HG03457 (cell line): ENCODE results near the gene KCNJ12.
"Not testable (repeated sequence)": the region's sequence is repeated elsewhere in the genome, so short reads cannot be mapped to it uniquely, and the experiment has no call there.

ENCODE experiments used
- ATAC-seq: cut with Tn5 transposase; IDR thresholded peaks from one replicate; pipeline ENCODE4 v1.9.1; 2021; ENCODE audit warnings: moderate number of reproducible peaks; ENCODE audit not compliant: unreplicated experiment

The KCNJ12 gene

GRCh38 chr17:21348926-21349261 is 27.3 kb upstream of the KCNJ12 start:
- not testable (repeated sequence) for ATAC-seq

DNA sequence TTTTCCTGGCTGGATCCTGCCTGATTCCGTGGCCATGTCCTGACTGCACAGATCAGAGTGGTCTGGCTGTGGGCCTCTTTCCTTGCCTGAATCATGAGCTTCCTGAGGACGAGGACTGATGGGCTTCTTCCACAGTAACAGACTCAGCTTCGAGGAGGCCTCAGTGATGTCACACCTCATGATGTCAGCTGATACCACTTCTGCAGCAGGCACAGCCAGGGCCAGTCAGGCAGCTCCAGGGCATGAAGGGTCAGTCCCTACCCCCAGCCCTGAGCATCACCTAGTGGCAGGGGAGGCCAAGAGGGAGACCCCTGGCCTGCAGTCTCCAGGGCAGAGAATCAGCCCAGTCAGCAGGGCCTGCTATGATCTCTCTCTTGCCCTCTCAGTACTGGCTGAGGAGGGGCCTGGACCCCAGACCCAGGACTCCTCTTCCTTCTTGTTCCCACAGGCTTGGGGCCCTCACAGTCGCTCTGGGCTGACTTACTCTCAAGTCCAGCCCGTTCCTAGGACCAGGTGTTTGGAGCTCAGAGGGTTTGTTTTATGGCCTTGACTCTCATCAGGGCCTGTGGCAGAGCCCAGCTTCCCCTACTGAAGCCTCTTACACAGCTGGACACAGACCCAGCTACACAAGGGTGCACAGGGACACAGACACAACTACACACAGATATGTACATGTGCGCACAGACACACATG is 26.7 kb upstream of the KCNJ12 start:
- ATAC-seq, result not testable (repeated sequence)

DNA sequence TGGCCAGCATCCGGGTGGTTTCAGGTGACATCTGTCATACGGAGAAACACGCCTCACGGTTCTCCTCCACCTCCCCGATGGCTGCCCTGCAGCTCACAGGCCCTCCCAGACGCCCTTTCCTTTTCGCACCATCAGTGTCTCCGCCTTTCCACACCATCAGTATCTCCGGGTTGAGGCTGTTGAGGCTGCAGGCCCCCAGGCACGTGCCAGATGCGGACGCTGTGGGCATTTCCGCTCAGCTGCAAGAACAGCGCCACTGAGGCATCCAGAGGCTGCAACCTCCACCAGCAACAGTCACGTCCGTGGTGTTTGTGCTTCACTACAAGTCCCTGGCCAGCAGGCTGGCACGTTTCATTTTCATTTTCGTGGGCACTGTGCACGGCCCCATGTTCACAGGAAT is 25.7 kb upstream of the KCNJ12 start:
- ATAC-seq, result not testable (repeated sequence)

DNA sequence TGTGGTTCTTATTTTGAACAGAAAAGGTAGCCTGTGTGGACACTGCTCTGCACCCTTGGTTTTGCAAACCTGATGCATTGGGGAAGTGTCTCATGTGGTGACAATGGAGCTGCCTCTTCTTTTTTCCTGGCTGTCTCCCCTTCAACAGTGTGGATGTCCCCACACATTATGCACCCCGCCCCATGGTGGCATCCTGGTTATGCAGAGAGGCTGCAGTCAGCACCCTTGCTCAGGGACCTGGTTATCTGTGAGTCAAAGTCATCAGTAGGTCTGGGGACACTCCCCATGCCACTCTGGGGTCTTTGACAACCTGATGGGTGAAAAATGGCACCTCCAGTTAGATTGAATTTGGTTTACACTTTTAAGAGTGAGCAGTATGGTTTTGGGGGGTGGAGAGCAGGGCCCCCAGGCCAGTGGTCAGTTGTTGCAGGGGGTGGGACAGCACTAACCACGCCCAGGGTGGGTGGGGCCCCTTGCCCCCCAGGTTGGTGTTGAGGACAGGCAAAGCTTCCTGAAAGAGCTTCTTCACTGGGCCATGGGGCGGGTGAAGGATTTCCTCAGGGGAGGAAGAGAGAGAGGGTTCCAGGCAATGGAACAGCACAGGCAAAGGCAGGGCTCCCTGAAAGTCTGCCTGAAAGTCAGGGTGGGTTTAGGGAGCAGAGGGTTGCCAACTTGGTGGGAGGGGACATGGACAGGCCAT is 24.6 kb upstream of the KCNJ12 start:
- no peak for ATAC-seq

GRCh38 chr17:21352221-21352980 is 23.8 kb upstream of the KCNJ12 start:
- ATAC-seq, result no peak

DNA sequence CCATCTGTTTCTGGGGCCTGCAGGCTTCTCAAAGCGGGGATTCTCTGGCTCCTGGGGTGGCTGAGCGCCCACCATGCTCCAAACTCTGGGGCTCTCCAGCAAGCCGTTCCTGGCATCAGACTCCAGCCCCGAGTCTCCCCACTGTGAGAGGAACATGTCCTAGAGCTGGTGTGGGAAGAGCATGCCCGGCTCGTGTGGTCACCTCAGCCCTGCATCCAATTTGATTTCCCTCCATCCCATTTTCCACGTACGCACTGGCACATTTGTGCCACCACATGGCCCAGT is 23.2 kb upstream of the KCNJ12 start:
- no peak for ATAC-seq

DNA sequence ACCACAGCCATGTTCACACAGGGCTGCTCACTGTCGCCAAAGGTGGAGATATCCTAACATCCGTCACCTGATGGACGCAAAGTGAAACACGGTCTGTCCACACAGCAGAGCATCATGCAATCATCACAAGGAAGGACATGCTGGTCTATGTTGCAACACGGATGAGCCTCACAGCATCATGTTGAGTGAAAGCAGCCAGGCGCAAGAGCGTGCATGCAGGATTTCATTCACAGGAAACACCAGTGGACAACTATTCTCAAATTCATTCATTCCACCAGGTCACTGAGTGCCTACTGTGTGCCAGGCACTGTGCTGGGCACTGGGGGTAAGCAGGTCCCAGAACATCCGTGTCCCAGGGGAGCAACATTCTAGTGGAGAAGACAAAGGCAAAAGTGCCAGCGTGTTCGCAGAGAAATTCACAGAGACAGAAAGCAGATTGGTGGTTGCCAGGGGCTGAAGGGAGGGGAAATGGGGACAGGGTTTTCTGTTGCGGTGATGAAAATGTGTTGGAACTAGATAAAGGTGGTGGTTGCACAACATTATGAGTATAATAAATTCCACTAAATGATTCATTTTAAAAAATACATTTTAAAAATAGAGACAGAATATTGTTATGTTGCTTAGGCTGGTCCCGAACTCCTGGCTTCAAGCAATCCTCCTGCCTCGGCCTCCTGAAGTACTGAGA is 22.7 kb upstream of the KCNJ12 start:
- no peak for ATAC-seq

- ATAC-seq, result no peak
Measured at GRCh38 chr17:21354796-21355385, 21.3 kb upstream of the KCNJ12 start.

- no peak for ATAC-seq
Measured at GRCh38 chr17:21355586-21355985, 20.6 kb upstream of the KCNJ12 start.

GRCh38 chr17:21356537-21357127 is 19.5 kb upstream of the KCNJ12 start:
- no peak for ATAC-seq

DNA sequence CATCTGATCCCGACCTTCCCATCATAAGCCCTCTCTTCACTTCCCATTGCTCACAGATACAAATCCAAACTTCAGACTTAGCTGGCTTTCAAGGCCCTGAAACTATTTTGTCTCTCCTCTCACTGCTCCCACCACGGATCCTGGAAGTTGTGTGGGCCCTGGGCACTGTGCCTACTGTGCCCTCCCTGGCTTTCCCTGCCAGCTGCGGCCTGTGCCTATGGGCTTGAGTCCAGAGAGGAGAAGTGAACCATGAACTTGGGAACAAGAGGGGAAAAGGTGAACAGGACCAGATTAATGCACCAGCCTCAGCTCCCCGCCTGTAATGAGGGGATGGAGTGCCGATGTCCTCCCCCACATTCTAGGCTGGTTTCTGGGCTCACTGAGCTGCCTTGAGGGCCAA is 18.9 kb upstream of the KCNJ12 start:
- ATAC-seq, result no peak

- no peak for ATAC-seq
Measured at GRCh38 chr17:21357696-21358656, 18.2 kb upstream of the KCNJ12 start.

DNA sequence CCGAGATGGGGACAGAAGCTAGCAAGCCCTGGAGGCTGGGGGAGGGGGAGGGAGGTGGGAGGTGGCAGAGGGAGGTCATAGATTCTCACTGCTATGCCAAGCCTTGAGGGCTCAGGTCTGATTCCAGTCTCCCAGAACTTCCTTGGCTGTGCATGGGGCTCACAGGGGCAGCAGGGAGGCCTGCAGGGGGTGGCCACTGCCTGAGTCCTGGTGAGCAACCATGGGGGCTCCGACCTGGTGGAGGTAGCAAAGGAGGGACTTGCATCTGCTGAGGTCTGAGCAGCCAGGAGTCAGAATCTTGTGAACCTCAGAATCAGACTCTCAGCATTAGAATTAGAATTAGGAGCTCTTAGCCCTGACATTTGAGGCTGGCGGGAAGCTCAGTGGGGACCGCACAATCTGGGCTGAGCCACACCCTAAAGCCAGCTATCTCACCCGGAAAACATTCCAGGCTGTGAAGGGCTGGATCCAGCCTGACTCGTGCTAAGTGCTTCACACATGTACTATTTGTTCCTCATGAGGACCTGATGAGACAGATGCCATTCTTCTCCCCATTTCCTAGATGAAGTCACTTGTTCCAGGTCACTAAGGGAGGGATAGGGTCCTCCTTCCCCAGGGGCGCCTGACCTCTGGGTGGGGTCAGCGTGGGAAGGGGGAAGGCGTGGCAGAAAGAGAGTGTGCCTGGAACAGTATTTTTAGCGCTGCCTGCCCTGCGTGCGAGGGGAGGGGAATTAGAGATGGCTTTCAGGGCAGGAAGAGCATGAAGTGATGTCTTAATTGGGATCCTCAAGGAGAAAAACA is 17.3 kb upstream of the KCNJ12 start:
- no peak for ATAC-seq

DNA sequence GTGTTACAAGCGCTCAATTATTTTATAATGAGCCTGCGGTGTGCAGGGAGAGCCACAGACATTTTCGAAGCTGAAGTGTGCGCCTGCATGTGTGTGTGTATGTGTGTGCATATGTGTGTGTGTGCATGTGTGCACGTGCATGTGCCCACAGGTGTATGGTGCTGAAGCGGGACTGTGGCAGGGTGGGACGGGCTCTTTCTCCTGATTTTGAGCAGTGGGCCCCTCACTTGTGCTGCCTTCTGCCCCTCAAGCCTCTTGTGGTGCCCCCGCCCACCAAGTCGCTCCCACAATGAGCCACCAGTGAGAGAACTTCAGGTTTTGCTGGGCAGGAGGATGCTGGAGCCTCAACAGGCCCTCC is 16.7 kb upstream of the KCNJ12 start:
- ATAC-seq, result no peak

DNA sequence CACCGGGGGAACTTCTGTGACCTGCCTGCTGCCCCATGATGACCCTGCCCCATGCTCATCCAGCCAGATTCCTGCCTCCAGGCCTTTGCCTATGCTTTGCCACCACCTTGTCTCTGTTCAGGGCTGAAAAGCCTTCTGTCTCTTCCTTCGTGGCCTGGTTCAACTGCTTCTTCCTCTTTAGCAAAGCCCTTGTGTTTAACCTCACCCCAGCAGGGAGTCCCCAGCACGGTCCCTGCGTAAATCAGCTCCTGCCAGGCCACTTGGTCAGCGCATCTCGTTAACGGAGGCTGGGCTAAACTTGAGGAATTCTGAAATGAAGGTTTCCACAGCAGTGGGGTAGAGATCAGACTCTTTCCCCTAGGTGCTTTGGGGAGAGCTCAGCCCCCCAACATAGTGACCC is 16.1 kb upstream of the KCNJ12 start:
- no peak for ATAC-seq

DNA sequence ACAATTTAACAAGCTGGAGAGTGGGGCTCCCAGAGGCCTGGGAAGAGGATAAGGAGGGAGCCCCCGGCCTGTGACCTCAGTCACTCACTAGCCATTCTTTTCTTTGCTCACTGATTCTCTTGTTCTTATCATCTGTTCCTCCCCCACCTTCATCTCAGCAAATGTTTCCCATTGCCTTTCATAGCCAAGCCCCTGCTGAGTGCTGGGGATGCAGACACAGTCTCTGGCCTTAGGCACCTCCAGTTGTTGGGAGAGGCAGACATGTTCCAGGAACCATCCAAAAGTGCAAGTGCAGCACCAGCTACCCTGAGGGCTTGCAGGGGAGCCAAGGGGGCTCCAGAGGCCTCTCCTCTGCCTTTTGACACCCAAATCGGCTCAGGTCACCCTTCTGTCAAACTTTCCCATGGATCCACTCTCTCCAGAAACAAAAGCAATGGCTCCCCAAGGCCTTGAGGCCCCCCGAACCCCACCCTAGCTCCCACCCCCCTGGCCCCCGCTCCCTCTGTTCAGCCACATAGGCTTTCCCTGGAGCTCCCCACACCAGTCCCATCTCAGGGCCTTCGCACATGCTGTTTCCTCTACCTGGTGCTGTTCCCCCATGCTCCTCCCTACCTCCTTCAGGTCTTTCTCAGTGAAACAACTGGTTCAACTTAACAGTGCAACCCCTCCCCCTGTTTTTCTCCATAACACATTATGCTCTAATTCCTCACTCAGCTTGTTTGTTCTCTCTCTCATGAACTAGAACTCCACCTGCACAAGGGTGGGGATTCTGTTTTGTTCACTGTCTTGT is 14.9 kb upstream of the KCNJ12 start:
- ATAC-seq, result no peak

DNA sequence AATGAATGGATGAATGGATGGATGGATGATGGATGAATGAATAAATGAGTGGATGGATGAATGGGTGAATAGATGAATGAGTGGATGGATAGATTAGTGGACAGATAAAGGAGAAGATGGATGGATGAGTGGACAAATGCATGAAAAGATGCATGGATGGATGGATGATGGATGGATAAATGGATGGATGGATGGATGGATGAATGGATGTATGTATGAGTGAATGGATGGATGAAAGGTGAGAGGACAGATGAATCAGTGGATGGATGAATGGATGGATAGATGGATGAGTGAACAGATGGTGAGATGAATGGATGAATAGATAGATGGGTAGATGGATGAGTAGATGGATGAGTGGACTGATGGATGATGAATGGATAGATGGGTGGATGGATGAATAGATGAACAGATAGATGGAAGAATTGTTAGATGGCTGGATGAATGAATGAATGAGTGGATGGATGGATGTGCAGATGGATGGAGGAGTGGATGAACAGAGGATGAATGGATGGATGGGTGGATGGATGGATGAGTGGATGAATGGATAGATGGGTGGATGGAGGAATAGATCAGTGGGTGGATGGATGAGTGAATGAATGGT is 13.7 kb upstream of the KCNJ12 start:
- no peak for ATAC-seq
